HG02763 (cell line): ENCODE data around the gene LRRFIP1.

Experiments used
- ATAC-seq: cut with Tn5 transposase; IDR thresholded peaks from one replicate; pipeline ENCODE4 v1.9.1; 2021; ENCODE audit warnings: mild to moderate bottlenecking, moderate library complexity; ENCODE audit not compliant: unreplicated experiment

The LRRFIP1 gene

DNA sequence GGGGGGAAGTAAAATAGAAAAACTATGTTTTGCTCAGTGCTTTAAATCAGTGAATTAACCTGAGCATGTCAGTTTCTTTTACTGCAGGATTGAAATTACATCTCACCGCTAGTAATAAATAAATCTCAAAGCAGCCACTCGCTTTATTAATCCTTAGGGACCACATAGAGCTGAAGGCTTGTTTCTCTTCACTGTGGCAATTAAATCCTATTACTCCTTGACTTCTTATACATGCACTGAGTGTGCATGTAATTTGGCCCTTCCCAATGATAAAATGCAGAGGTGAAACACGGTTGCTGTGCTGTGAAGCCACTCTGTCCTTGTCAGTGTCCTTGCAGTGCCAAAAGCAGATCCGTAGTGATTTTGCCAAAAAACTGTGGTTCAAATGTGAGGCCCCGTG, 94.1 kb downstream of the LRRFIP1 start:
- ATAC-seq = no peak

DNA sequence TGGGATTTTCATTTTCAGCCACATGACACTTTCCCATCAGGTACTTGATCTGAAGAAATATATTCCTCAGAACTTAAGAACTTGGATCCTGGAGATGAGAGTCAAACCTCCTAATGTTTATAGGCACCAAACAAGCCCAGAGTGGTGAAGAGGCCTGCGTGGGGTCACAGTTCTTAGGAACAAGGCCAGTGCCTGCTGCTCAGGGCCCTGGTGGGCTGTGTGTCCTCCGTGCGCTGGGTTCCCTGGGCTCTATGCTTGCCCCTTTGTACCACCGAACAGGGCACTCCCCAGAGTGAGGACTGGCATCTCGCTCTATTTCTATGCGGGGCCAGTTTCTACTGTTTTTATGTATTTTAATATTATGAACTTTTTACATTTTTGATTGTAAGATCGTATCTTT, 95.2 kb downstream of the LRRFIP1 start:
- ATAC-seq = no peak

DNA sequence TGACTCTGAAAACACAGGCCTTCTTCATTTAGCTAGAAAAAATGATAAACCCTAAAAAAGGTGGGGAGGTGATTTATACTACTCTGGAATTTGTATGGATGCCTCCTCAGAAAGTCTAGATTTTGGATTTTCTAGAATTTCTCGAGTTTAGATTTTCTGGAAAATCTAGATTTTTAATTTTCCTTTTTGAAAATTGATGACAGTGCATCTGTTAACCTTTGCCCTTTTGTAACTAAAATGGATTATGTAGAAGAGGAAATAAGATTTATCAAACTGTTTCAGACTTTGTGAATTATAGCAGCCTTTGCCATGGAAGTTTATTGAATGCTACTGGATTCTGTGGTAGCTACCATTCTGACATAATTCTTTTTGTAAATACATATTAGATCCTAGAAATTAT, 95.6 kb downstream of the LRRFIP1 start:
- ATAC-seq = no peak

DNA sequence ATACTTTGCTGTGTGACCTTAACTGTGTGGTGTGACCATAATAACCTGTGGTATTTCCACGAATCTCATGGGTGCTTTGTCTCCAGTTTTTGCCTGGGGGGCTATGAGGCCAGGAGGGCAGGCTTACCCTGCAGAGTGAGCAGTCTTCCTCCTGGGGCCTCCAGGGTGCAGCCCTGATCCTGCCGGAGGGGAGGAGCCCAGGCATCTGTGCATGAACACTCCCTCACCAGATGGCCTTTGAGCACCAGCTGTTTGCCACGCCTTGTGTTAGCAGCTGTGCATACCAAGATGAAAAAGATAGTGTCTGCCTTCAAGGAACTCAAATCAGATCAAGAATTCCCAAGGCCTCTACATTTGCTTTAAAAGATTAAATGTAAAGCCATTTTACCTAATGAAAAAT, 96.2 kb downstream of the LRRFIP1 start:
- ATAC-seq = no peak

DNA sequence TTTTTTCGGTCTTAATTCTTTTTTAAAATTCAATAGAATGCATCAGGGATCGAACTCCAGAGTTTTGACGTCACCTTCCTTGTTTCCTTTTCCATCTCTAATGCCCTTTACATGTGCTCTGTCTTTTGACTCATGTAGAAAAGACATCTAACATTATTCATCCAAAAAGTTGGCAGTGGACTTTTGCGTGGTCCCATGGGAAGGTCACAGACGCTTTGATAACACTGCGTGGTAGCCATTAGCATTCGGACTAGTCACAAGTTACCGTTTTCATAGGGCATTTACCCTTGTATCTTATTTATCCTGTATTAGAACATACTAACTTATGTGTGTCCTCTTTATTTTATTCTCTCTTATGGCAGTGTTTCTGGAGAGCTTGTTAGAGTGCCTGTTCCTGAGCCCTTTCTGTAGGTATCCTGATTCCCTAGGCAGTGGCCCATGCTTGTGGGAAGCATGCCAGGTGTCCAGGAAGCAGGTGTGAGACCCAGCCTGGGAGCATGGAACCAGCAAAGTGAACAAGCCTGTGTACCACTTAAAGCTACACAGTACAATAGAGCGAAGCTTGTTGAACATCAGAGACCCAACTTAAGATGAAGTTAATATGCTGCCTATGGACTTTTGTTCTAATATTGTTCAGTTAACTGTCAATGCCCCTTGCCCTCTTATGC, 97.6 kb downstream of the LRRFIP1 start:
- no peak for ATAC-seq

DNA sequence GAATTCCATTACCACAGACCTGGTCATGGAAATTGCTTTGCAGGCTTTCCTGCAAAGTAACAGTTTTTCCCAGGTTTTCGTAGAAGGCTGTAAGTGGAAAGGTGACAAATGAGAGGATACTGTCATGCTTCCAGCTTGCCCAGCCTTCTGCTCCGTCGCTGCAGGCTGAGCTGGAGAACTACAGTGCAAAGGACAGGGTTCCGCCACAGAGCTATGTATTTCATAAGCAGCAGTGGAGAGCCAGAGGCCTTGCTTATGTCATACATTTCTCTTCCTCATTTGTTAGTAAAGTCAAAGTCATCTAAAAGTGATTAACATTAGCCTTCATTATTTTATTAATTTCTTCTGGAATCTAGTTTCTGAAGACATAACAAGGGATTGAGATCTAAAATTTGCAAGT, 98.3 kb downstream of the LRRFIP1 start:
- ATAC-seq = no peak

DNA sequence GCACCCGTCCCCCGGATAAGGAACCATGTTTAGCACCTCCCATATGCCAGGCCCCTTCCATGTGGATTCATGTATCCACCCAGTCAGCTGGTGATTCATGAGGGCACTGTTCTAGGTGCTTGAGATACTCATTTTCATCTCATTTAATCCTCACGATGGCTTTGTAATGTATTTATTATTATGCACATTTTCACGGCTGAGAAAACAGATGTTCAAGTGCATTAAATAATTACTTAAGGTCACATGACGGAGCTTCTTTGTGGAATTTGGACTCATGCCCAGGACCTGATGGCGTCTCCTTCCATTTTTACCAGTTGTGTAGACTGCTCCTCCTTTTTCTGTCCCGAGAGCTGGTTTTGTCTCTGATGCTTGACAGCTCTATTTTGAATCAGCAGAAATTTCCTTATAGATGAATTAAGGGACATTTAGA, 99.0 kb downstream of the LRRFIP1 start:
- no peak for ATAC-seq

DNA sequence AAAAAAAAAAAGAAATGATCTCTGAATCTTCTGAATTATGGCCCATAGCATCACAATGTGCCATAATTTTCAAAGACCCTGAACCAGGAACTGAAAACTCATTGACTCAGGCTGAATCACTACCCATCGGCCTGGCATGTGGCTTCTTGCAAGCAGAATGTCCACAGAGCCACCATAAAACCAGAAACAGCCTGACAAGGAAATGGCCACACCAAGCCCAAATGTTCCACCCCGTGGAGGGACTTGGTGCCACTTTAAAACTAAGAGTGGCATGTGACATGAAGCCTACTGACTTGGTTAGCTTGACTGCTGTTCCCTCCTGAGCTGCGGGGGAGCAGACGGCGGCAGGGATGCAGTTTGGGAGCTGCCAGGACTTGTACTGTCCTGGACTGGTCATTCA, 100.0 kb downstream of the LRRFIP1 start:
- ATAC-seq = no peak

DNA sequence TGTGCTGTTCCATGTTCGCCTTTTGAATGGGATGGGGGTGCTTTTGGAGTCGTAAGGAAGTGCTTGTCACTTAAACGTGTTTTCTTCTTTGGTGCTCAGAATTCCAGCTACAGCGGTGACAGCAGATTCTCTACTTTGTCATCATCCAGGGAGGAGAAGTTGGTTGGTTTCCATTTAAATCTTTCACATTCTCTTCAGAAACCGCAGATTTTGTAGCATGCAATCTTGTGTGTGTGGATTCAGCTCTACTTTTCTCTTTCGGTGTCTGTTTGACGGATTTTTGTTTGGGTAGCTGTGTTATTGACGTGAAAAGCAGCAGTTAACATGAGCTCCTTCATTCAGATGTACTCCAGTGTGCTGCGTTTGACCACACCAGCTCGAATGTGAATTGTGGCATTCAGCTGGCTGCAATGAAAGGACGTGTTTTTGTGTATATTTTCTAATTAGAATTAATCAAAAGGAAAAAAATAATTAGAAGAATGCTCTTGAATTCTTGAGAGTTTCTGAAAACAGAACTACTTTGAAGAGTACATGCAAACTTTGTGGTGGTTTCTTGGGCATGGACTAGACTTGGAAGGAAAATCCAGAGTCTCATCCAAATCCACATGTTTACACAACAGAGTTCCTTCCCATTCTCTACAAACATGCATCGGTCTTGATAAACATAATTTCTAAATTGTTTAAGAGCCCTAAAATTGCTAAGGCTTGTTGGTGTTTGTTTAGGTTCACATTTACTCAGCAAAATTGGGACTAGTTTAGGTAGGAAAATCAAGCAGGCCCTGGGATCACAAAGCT, 102.5 kb downstream of the LRRFIP1 start:
- ATAC-seq = no peak

DNA sequence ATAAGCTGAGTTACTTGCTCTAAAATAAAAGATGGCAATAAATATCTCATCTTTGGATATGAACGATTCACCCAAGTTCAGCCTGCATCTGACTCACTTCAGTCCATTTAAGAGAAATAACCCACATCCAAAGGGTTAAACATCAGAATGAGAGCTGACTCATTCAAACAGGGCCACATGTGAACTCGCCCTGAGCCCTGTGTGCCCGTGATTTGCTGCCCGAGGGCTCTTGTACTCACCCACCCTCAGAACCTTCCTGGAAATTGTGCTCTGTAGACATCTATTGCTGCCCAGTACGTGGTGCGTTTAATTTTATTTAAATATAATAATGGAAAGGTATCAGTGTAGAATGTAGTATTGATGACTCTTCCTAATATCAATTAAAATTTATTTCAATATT, 104.3 kb downstream of the LRRFIP1 start:
- no peak for ATAC-seq

DNA sequence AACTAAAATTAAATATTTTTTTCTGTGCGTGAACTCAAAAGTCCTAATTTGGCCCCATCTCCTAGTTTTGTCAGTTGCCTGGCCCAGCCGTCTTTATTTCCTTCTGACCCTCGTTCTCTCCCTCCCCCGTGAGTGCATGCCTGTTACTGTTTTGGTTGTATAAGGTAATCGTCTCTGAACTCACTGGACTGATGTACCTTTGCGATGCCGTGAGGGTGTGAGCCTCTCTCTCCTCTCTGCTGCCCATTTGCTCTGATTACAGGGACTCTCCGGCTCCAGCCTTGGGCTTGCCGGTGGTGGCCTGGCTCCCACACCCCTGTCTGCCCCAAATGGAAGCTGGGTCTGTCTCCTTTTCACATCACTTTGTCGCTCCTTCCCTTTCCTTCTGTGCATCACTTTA, 104.7 kb downstream of the LRRFIP1 start:
- no peak for ATAC-seq

DNA sequence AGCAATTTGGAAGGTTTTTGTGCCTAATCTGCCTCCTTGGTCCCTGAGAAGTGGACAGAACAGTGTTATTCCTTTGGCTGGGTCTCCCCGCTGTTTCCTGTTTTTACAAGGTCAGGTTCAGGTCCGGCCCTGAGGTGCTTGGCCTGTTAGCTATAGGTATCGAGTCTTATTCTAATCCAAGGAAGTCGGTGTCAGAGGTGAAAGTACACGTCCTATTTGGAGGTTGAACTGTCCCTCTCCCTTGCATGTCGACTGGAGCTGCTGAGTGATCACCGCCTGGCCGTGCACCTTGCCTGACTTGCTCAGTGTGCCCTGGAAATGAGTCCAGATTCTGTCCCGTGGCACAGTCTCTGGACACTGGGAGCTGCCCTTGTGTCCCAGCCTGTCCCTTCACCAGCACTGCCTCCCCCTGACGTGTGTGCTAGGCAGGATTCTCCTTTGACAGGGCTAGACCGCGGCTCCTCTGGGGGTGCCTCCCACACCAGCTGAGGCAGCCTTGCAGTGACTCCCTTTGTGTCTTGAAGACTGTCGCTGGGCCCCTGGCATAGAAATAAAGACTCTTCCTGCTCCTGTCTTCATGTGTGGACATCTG, 105.5 kb downstream of the LRRFIP1 start:
- ATAC-seq = no peak

DNA sequence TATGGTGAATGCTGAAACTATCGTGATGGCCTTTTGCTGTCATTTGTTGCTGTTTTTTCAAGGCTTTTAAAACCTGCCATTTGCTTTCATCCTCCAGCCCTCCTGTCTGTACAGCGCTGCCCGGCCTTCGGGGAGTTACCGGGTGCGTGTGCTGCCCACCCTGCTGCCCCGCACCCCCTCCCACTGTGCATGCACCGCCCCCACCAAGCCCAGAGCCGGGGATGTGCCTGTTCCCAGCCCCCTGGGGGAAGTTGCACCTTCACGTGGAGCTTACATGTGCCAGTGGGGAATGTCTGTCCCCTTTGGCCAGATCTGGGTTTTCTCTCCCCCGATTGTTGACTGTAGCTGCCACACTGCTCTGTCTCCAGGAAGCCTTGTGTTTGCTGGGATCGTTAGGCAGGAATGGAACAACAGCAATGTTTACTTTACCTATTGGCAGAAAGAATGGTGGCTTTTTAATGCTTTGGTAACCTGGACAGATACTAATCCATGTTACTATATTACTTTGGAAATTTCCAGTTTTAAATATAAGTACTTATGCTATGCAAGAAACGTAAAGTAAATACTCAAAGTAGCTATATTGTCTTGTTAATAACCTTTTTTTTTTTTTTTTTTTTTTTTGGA, 106.4 kb downstream of the LRRFIP1 start:
- ATAC-seq = no peak

DNA sequence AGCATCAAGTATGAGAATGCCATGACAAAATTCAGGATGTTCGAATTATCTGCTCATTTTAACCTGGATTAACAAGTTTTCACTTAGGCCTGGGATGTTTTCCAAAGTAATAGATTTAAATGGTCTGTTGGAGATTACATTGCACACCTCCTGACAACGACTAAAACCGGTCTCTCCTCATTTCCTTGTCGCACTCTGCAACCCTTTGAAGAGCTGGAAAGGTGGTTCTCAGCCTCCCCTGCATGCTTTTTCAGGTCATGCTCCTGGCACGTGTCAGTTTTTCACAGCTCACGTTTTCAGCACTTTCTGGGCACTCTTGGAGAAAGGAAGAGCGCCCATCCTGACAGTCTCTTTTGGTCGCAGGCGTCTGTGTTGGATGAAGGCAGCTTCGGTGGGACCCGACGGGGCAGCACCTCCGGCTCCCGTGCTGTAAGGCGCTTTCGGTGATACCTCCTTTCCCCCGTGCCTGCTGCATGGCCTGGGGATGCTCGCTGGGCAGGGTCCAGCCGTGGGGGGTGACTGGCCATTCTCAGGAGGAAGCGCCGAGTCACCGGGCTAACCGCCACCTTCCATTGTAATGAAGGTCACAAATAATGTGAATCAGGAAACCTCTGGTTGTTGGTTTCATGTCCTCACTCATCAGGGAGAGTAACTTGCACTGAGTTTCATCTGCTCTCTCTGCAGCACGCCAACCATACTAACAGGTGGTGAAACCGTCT, 107.7 kb downstream of the LRRFIP1 start:
- ATAC-seq = no peak

DNA sequence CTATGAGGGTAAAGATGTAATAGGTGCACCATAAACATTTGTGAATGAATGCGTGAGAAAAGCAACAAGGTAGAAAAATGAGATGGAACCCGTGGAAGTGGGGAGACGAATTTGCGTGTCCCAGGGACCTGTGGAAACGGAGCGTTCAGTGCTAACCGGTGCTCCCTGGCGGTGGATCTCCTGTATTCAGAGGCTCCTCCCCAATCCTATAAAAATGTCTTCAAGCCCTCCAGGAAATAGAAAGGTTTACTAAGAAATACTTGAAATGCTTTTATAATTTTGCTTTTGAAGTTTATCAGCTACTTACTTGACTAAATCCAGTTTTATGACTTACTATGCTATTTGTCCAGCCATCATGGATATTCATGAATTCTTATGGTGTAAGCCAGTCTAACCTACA, 108.4 kb downstream of the LRRFIP1 start:
- no peak for ATAC-seq

DNA sequence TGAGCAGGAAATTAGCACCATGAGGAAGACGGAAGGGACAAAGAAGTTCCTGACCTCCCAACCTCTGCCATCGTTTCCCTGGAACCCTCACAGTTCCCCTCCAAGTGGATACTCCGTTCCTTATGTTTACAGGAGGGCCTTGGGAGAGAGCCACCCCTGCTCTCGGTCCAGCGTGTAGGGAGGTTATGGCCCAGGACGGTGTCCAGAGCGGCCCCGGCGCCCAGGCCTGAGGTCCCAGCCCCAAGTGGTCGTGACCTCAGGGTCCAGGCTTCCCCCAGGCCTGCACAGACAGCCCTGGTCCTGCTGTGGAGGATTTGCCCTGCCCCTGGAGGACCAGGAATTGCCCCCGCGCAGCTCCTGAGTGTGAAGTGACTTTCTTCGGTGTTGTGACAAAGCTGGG, 109.4 kb downstream of the LRRFIP1 start:
- ATAC-seq = no peak

DNA sequence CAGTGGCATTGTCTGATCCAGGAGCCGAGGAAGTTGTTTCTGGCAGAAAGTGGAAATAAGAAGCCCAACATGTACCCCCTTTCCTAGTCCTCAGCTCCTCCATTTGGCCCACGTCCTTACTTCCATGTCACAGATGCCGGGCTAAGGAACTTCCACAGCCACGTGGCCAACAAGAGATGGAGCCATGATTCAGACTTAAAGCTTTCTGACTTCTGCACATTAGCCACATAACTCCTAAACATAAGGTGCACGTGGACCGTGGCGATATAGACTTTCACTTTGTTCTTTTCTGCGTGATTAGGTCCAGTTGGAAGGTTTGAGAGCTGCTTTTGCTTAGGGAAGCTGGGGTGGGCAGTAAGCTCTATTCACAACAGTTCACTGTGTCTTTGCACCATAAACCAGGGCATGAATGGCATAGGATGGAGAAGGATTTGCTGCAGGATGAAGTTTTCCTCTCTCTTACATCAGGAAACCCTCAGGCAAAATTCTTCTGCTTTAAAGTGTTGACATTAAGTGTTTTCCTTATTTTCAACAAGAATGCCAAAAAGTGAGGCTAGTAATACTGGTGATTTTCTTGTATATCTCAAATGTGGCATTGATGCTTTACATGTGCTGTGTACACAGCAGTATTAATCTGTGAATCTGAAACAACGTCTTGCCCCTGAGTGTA, 109.9 kb downstream of the LRRFIP1 start:
- ATAC-seq = no peak

DNA sequence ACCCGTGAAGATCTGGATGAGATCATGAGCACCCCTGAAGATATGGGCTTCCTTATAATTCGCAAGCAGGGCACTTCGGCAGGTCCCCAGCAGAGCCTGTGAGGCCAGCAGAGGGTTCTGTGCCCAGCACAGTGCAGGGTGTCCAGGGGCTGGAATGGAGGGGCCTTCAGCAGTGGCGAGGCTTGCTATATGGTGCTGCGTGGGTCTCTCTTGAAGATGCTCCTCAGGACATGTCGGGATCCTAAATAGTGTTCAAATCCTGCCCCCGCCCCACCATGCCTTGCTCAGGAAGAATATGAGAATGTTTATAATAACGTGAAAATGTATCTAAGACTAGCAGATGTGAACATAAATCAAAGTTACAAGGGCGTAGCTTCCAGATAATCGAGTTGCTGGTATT, 110.9 kb downstream of the LRRFIP1 start:
- ATAC-seq = no peak

DNA sequence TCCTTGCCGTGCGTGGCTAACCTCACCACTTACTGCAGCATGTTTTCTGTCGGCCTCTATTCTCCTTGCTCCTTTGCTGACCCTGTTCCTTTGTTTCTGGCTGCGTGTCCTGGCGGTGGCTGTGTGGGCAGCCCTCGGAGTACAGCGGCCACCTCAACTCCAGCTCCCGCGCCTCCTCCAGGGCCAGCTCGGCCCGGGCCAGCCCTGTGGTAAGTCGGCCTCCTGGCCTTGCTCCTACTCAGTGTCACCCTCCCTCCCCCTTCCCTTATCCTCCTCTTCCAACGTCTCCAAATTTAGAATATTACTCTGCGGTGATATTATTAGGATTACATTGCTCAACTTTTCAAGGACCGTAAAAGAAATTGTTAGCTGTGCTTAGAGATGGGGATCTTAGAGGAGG, 111.7 kb downstream of the LRRFIP1 start:
- no peak for ATAC-seq

DNA sequence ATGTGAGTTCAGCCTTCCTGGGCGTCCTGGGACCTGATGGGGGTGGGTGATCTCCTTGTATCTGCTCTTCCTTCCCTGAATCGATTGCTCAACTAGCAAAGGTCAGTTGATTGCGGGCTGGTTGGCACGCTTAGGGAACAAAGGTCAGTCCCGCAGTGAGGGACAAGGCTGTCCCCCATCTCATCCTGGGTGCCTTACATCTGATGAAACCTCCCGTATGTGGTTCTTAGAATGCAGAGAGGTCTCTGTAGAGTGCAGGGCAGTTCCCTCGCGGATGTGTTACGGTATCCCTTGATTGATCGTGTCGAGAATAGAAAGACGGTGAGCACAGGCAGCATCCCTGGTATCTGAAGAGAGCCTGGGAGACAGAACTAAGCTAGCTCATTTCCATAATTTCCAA, 114.8 kb downstream of the LRRFIP1 start:
- no peak for ATAC-seq

DNA sequence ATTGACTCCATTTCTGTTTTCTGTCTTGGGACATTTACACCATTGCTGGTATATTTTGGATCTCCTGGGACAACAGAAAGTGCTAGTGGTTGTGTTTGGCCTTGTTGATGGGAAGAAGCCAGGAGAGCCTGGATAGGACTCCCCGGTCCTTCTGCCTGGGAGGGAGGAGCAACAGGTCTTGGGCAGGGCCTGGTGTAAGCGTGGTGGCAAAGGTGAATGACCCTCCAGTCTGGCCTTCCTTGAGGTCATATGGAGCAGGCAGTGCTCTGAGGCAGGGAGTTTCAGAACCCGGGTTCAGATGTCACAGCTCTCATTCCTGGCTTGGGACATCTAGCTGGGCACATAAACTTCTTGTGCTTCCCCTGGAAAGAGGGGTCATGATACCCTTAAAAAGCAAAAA, 115.2 kb downstream of the LRRFIP1 start:
- ATAC-seq = no peak
